Glutamatergic neuron (in vitro differentiated cells): ENCODE measurements around the gene GABRB3. TPM values are rescaled to one million over a fixed set of nuclear protein-coding genes. Genes with fewer than 3 reads are reported as not detected.

Experiments used
- DNase-seq: peaks from one replicate; pipeline ENCODE4 v3.0.0; 2022
- H3K27ac Mint-ChIP-seq: one replicate; pipeline ENCODE4 v1.8.0; 2020; ENCODE audit warnings: mild to moderate bottlenecking, mixed read lengths, inconsistent platforms; ENCODE audit not compliant: unreplicated experiment
- H3K27me3 Mint-ChIP-seq: one replicate; pipeline ENCODE4 v1.8.0; 2020; ENCODE audit warnings: mild to moderate bottlenecking, moderate library complexity, mixed read lengths, inconsistent platforms; ENCODE audit not compliant: unreplicated experiment
- H3K36me3 Mint-ChIP-seq: one replicate; pipeline ENCODE4 v1.8.0; 2020; ENCODE audit warnings: mild to moderate bottlenecking, mixed read lengths, inconsistent platforms; ENCODE audit not compliant: unreplicated experiment
- H3K4me1 Mint-ChIP-seq: one replicate; pipeline ENCODE4 v1.8.0; 2020; ENCODE audit warnings: mild to moderate bottlenecking, low read depth, mixed read lengths, inconsistent platforms; ENCODE audit not compliant: unreplicated experiment
- H3K4me3 Mint-ChIP-seq: one replicate; pipeline ENCODE4 v1.8.0; 2020; ENCODE audit warnings: mild to moderate bottlenecking, mixed read lengths, inconsistent platforms; ENCODE audit not compliant: unreplicated experiment
- H3K9me3 Mint-ChIP-seq: one replicate; pipeline ENCODE4 v1.8.0; 2020; ENCODE audit warnings: mild to moderate bottlenecking, moderate library complexity, mixed read lengths, inconsistent platforms; ENCODE audit not compliant: unreplicated experiment
- CTCF ChIP-seq: fragments of 200-600 bp; sonication (generic); IDR thresholded peaks from one replicate; pipeline ENCODE4 v1.5.0; 2021; ENCODE audit not compliant: partially characterized antibody, unreplicated experiment
- total RNA-seq: library from RNA; stranded (reverse); fragmentation: NEBNext Ultra II Directional; extraction: Animal tissue kit (Norgen Biotek cat#: 25700); gene quantifications from one replicate; pipeline ENCODE4 v1.2.1, GENCODE V29; 2021; ENCODE audit not compliant: unreplicated experiment

GABRB3 gene
- total RNA-seq, 1 donor from 2014 or later, result 287 TPM

- Mint-ChIP-seq H3K27ac (peak overlapping the region; percentile 65), H3K4me3 (no peak overlapping the region), H3K36me3 (peaks cover 6% of the 10 kb centered on the region), H3K9me3 (peaks cover 9% of the 10 kb centered on the region), H3K27me3 (peaks cover 2% of the 10 kb centered on the region), H3K4me1 (peaks cover 24% of the 10 kb centered on the region)
- TF ChIP-seq CTCF, result no peak
- DNase-seq, result no peak
Observed at GRCh38 chr15:26620528-26621458, 152.1 kb downstream of the GABRB3 start.

GRCh38 chr15:26615927-26616302, 157.0 kb downstream of the GABRB3 start:
- Mint-ChIP-seq H3K27me3 (peaks cover 7% of the 10 kb centered on the region), H3K9me3 (peaks cover 5% of the 10 kb centered on the region), H3K27ac (no peak overlapping the region), H3K4me1 (peaks cover 9% of the 10 kb centered on the region), H3K4me3 (no peak overlapping the region), H3K36me3 (peaks cover 6% of the 10 kb centered on the region)
- DNase-seq, result no peak
- no peak for TF ChIP-seq CTCF

GRCh38 chr15:26615188-26615926, 157.5 kb downstream of the GABRB3 start:
- Mint-ChIP-seq H3K27ac (no peak overlapping the region), H3K9me3 (peaks cover 4% of the 10 kb centered on the region), H3K36me3 (peaks cover 11% of the 10 kb centered on the region), H3K4me1 (peaks cover 4% of the 10 kb centered on the region), H3K27me3 (peaks cover 7% of the 10 kb centered on the region), H3K4me3 (no peak overlapping the region)
- TF ChIP-seq CTCF, result no peak
- no peak for DNase-seq

- TF ChIP-seq CTCF, result no peak
- no peak for DNase-seq
- no peak overlapping the region for H3K27ac Mint-ChIP-seq
- H3K4me3 Mint-ChIP-seq, result no peak overlapping the region
- H3K36me3 Mint-ChIP-seq, result peaks cover 15% of the 10 kb centered on the region
- peaks cover 7% of the 10 kb centered on the region for H3K9me3 Mint-ChIP-seq
- H3K27me3 Mint-ChIP-seq, result peaks cover 7% of the 10 kb centered on the region
- H3K4me1 Mint-ChIP-seq, result peaks cover 2% of the 10 kb centered on the region
Observed at GRCh38 chr15:26614734-26615133, 158.1 kb downstream of the GABRB3 start.
